ENCODE data around the gene PIGZ. TPM values are rescaled to one million over a fixed set of nuclear protein-coding genes. Genes with fewer than 3 reads are reported as not detected.

PIGZ gene
- total RNA-seq, 1 experiment from 2014 or later, result 0.69 TPM

DNA sequence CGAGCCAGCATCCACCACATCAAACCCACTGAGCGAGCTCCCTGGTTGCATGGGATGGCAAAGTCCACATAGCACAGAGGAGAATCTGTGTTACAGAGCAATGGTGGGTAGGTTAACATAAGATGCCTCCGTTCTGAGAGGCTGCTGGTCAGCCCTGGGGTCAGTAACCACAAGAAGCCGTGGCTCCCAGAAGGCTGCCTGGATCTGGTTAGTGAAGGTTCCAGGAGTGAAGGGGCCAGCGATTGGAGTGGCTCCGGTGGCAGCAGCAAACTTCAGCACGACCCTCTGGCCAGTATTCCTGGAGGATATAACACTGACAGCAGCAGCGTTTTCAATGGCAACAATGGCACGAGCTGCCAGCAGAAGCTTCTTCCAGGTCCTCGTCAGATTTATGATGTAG is 18.4 kb upstream of the PIGZ start:
- BruUV-seq (replicated peaks), result no TSS peak

GRCh38 chr3:196985954-196986885 is 17.6 kb upstream of the PIGZ start:
- Histone ChIP-seq H3K27ac (ENCODE audit: low read depth, low read length, poor library complexity, severe bottlenecking) (no peak overlapping the region), H3K36me3 (ENCODE audit: insufficient read depth, low read length, poor library complexity, severe bottlenecking) (no peaks in the 10 kb centered on the region), H3K27me3 (replicated peaks; ENCODE audit: insufficient read depth, low read depth, low read length, poor library complexity) (no peaks in the 10 kb centered on the region), H3K4me1 (ENCODE audit: insufficient read depth, low read length, poor library complexity, severe bottlenecking) (no peaks in the 10 kb centered on the region), H3K4me3 (ENCODE audit: low read depth, low read length, poor library complexity, severe bottlenecking) (no peak overlapping the region), H3K9me3 (ENCODE audit: low read depth, low read length, poor library complexity, severe bottlenecking) (no peaks in the 10 kb centered on the region)
- intact Hi-C loops (cut with micrococcal nuclease; ENCODE audit: unreplicated experiment), result no loop called here
- ChIA-PET POLR2A (ENCODE audit: low non-redundant PET) (no interaction called here), CTCF (interaction anchor here (0.7 kb wide), 1 partner anchor 31 kb away, joined by 7 read pairs; no protein-coding TSS in a partner anchor)
- no TSS peak for BruUV-seq (replicated peaks)
- no peak for TF ChIP-seq EZH2 (IDR thresholded peaks at IDR 0.05; ENCODE audit: borderline replicate concordance, low read depth, low read length, poor library complexity, severe bottlenecking)
- TF ChIP-seq, protein P1, sequence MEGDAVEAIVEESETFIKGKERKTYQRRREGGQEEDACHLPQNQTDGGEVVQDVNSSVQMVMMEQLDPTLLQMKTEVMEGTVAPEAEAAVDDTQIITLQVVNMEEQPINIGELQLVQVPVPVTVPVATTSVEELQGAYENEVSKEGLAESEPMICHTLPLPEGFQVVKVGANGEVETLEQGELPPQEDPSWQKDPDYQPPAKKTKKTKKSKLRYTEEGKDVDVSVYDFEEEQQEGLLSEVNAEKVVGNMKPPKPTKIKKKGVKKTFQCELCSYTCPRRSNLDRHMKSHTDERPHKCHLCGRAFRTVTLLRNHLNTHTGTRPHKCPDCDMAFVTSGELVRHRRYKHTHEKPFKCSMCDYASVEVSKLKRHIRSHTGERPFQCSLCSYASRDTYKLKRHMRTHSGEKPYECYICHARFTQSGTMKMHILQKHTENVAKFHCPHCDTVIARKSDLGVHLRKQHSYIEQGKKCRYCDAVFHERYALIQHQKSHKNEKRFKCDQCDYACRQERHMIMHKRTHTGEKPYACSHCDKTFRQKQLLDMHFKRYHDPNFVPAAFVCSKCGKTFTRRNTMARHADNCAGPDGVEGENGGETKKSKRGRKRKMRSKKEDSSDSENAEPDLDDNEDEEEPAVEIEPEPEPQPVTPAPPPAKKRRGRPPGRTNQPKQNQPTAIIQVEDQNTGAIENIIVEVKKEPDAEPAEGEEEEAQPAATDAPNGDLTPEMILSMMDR (conservative IDR thresholded peaks at IDR 0.05; ENCODE audit: low read depth, low read length), result no peak
- DNase-seq (ENCODE audit: low spot score), result no peak

More for the DNA sequence above, 18.4 kb upstream of the PIGZ start:
- Histone ChIP-seq H3K4me1 (ENCODE audit: insufficient read depth, low read length, poor library complexity, severe bottlenecking) (no peaks in the 10 kb centered on the region), H3K27me3 (replicated peaks; ENCODE audit: insufficient read depth, low read depth, low read length, poor library complexity) (no peaks in the 10 kb centered on the region), H3K36me3 (ENCODE audit: insufficient read depth, low read length, poor library complexity, severe bottlenecking) (no peaks in the 10 kb centered on the region), H3K9me3 (ENCODE audit: low read depth, low read length, poor library complexity, severe bottlenecking) (no peaks in the 10 kb centered on the region), H3K27ac (ENCODE audit: low read depth, low read length, poor library complexity, severe bottlenecking) (no peak overlapping the region), H3K4me3 (ENCODE audit: low read depth, low read length, poor library complexity, severe bottlenecking) (no peak overlapping the region)
- CTCF ChIA-PET, result interaction anchor here (0.7 kb wide), 1 partner anchor 32 kb away, joined by 7 read pairs; no protein-coding TSS in a partner anchor
- no peak for DNase-seq (ENCODE audit: low spot score)
- intact Hi-C loops (cut with micrococcal nuclease; ENCODE audit: unreplicated experiment), result no loop called here
- TF ChIP-seq, protein P1 (conservative IDR thresholded peaks at IDR 0.05; ENCODE audit: low read depth, low read length), result no peak
- TF ChIP-seq EZH2 (IDR thresholded peaks at IDR 0.05; ENCODE audit: borderline replicate concordance, low read depth, low read length, poor library complexity, severe bottlenecking), result no peak
- POLR2A ChIA-PET (ENCODE audit: low non-redundant PET), result no interaction called here

DNA sequence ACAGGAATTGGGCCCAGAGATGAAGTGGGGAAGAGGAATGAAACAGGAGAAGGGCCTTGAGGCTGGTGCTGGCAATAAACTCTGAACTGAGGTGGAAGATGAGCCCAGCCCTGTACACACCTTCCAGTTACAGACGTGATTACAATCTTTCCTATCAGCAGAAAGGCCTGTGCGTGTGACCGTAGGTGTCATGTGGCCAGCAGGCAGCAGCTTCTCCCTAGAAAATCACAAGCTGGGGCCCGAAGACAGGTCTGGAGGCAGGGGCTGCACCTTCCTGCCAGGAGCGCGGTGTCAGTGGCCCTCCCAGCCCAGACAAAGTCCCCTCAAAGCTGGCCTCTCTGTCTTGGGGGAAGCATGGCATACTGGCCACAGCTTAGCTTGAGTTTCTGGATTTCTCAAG is 16.7 kb upstream of the PIGZ start:
- Histone ChIP-seq H3K27ac (ENCODE audit: low read depth, low read length, poor library complexity, severe bottlenecking) (no peak overlapping the region), H3K36me3 (ENCODE audit: insufficient read depth, low read length, poor library complexity, severe bottlenecking) (no peaks in the 10 kb centered on the region), H3K4me1 (ENCODE audit: insufficient read depth, low read length, poor library complexity, severe bottlenecking) (no peaks in the 10 kb centered on the region), H3K4me3 (ENCODE audit: low read depth, low read length, poor library complexity, severe bottlenecking) (no peak overlapping the region), H3K9me3 (ENCODE audit: low read depth, low read length, poor library complexity, severe bottlenecking) (no peaks in the 10 kb centered on the region), H3K27me3 (replicated peaks; ENCODE audit: insufficient read depth, low read depth, low read length, poor library complexity) (no peaks in the 10 kb centered on the region)
- BruUV-seq (replicated peaks), result no TSS peak
- DNase-seq (ENCODE audit: low spot score), result no peak
- intact Hi-C loops (cut with micrococcal nuclease; ENCODE audit: unreplicated experiment), result no loop called here
- ChIA-PET POLR2A (ENCODE audit: low non-redundant PET) (no interaction called here), CTCF (no interaction called here)
- TF ChIP-seq, protein P1 (conservative IDR thresholded peaks at IDR 0.05; ENCODE audit: low read depth, low read length), result no peak
- no peak for TF ChIP-seq EZH2 (IDR thresholded peaks at IDR 0.05; ENCODE audit: borderline replicate concordance, low read depth, low read length, poor library complexity, severe bottlenecking)
